K562 (cell line): ENCODE measurements around the gene POLD2.
A peak's percentile ranks its signal among the peaks of the same experiment; 100 is the strongest.

Source experiments
- ATF4 ChIP-seq: fragments of 450-650 bp; formaldehyde crosslinking; IDR thresholded peaks from 2 replicates; pipeline ENCODE4 v1.4.0; 2022; ENCODE audit warnings: mild to moderate bottlenecking, moderate library complexity
- BMI1 ChIP-seq: fragments of 150-350 bp; IDR thresholded peaks from 2 replicates; pipeline ENCODE4 v1.6.1; 2014; ENCODE audit warnings: low read length
- CTCF ChIP-seq, 3 experiments: IDR thresholded peaks in 2 of 3; conservative IDR thresholded peaks in 1 of 3; 2 replicates each; pipeline ENCODE4 v1.5.1; 2011 to 2012; ENCODE audit warnings: low read length in 3 of 3, mild to moderate bottlenecking in 3 of 3, control low read depth in 2 of 3, improper control_type of control experiment in 1 of 3, inconsistent platforms in 1 of 3, low read depth in 1 of 3, mixed read lengths in 1 of 3, moderate library complexity in 1 of 3; ENCODE audit not compliant: insufficient read depth in 2 of 3
- MIER1 ChIP-seq: fragments of 450-650 bp; IDR thresholded peaks from 2 replicates; pipeline ENCODE4 v1.6.1; 2016; ENCODE audit warnings: antibody characterized with exemption, mild to moderate bottlenecking, low read depth
- NFE2 ChIP-seq: IDR thresholded peaks from 2 replicates; pipeline ENCODE4 v1.6.1; 2014; ENCODE audit warnings: antibody characterized with exemption, low read depth
- POLR2A ChIP-seq: fragments of 450-650 bp; conservative IDR thresholded peaks from 2 replicates; pipeline ENCODE4 v1.6.1; 2016
- STAG1 ChIP-seq: sonication (generic); formaldehyde crosslinking; IDR thresholded peaks from 2 replicates; pipeline ENCODE4 v1.5.0; 2020; ENCODE audit warnings: missing genetic modification reagents, borderline replicate concordance
- TAF7 ChIP-seq: fragments of 450-650 bp; IDR thresholded peaks from 2 replicates; pipeline ENCODE4 v1.6.1; 2016; ENCODE audit warnings: missing genetic modification characterization, missing compliant biosample characterization
- TARDBP ChIP-seq: fragments of 450-650 bp; IDR thresholded peaks from 2 replicates; pipeline ENCODE4 v1.6.1; 2016
- ZFX ChIP-seq: sonication (generic); formaldehyde crosslinking; IDR thresholded peaks from 2 replicates; pipeline ENCODE4 v1.8.0; 2022; ENCODE audit warnings: mild to moderate bottlenecking, missing genetic modification reagents, moderate library complexity
- TF ChIP-seq, protein P1 (sequence below), 2 experiments: IDR thresholded peaks; 2 replicates each; pipeline ENCODE4 v1.6.1; 2011; ENCODE audit warnings: borderline replicate concordance in 1 of 2, control low read depth in 1 of 2, low read depth in 1 of 2, low read length in 1 of 2, mild to moderate bottlenecking in 1 of 2, mixed read lengths in 1 of 2, moderate library complexity in 1 of 2; ENCODE audit not compliant: insufficient read depth in 1 of 2, insufficient read length in 1 of 2, poor library complexity in 1 of 2, severe bottlenecking in 1 of 2; ENCODE audit errors: extremely low read depth in 1 of 2

GRCh38 chr7:44112997-44113763 is 10.2 kb downstream of the POLD2 start:
- TF ChIP-seq STAG1 = no peak
- TF ChIP-seq CTCF (IDR thresholded peaks at IDR 0.05 in 2 of 3, conservative IDR thresholded peaks at IDR 0.05 in 1 of 3; ENCODE audit: insufficient read depth in 2 of 3, low read depth in 1 of 3, low read length in 3 of 3) = no peak
- no peak for TF ChIP-seq NFE2
- 0 out of 2 replicates have a peak, but pooled peaks have one; percentile 58 for TF ChIP-seq POLR2A
- no peak for TF ChIP-seq ZFX (CRISPR knock-in tag)
- TF ChIP-seq, protein P1, sequence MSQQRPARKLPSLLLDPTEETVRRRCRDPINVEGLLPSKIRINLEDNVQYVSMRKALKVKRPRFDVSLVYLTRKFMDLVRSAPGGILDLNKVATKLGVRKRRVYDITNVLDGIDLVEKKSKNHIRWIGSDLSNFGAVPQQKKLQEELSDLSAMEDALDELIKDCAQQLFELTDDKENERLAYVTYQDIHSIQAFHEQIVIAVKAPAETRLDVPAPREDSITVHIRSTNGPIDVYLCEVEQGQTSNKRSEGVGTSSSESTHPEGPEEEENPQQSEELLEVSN (IDR thresholded peaks at IDR 0.05; ENCODE audit: borderline replicate concordance in 1 of 2, extremely low read depth in 1 of 2, insufficient read depth in 1 of 2, insufficient read length in 1 of 2, low read depth in 1 of 2, low read length in 1 of 2, poor library complexity in 1 of 2, severe bottlenecking in 1 of 2) = no peak
- TF ChIP-seq ATF4 (CRISPR knock-in tag) = no peak
- TF ChIP-seq BMI1 = no peak
- TF ChIP-seq TARDBP = no peak
- TF ChIP-seq MIER1 = no peak
- no peak for TF ChIP-seq TAF7 (tag)
